GM23248 (cell line): ENCODE measurements around the gene VSIG10.

ENCODE experiments used
- EZH2 ChIP-seq: fragments of 200-600 bp; sonication (generic); IDR thresholded peaks from 2 replicates; pipeline ENCODE4 v1.6.1; 2018; ENCODE audit warnings: antibody characterized with exemption, mild to moderate bottlenecking; ENCODE audit not compliant: insufficient read depth, poor library complexity, severe bottlenecking
- EZH2phosphoT487 ChIP-seq: fragments of 200-600 bp; sonication (generic); IDR thresholded peaks from 2 replicates; pipeline ENCODE4 v1.6.1; 2018; ENCODE audit warnings: antibody characterized with exemption, moderate library complexity, mild to moderate bottlenecking, low read depth; ENCODE audit not compliant: insufficient read depth

DNA sequence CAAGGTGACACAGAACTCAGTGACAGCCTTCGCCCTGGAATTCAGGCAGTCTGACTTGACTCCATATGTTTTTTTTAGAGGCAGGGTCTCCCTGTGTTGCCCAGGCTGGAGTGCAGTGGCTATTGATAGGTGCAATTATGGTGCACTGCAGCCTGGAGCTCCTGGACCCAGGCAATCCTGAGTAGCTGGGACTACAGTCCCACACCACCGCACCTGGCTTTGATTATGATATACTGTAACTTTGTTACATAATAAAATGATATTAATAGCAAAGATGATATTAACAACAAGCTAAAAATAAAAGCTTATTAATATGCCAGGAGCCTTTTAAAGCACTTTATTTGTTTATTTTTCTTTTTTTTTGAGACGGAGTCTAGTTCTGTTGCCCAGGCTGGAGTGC, 9.8 kb downstream of the VSIG10 start:
- TF ChIP-seq EZH2phosphoT487 (no peak), EZH2 (no peak)
